ENCODE results near the gene DPM2.
A peak's percentile ranks its signal among the peaks of the same experiment; 100 is the strongest.

DPM2 gene

GRCh38 chr9:127937388-127938297, at the start of gene DPM2:
DPM2 (minus strand) TSS chr9:127937854; CDS start chr9:127937820, 34 bp downstream.
- peak within 1 kb of the TSS; percentile 86 to 93 for H3K4me3 ChIP-seq (ENCODE audit: low read length in 2 of 2)
- H3K27ac ChIP-seq (ENCODE audit: low read depth in 2 of 2, low read length in 2 of 2) = peak within 1 kb of the TSS in 1 of 2 donors; percentile 56
- no peaks in the 10 kb centered on the region for H3K9me3 ChIP-seq (ENCODE audit: control insufficient read depth in 2 of 2, low read length in 2 of 2)
- H3K4me1 ChIP-seq (ENCODE audit: control insufficient read depth in 2 of 2, insufficient read depth in 2 of 2, low read length in 2 of 2) = peaks cover 21 to 23% of the 10 kb centered on the region in 2 donors
- H3K9ac ChIP-seq (ENCODE audit: low read depth in 1 of 2, low read length in 2 of 2) = peak within 1 kb of the TSS; percentile 62 to 72
- no peaks in the 10 kb centered on the region for H3K27me3 ChIP-seq (ENCODE audit: control insufficient read depth in 2 of 2, insufficient read depth in 2 of 2, low read length in 2 of 2)
- H3K36me3 ChIP-seq (ENCODE audit: control insufficient read depth in 2 of 2, insufficient read depth in 2 of 2, low read length in 2 of 2) = peaks cover 7 to 14% of the 10 kb centered on the region in 2 donors

GRCh38 chr9:127987103-127987614, 49.5 kb upstream of the DPM2 start:
- Histone ChIP-seq H3K4me1 (ENCODE audit: control insufficient read depth in 2 of 2, insufficient read depth in 2 of 2, low read length in 2 of 2) (peaks cover 9 to 28% of the 10 kb centered on the region in 2 donors), H3K4me3 (ENCODE audit: low read length in 2 of 2) (no peak overlapping the region), H3K27me3 (ENCODE audit: control insufficient read depth in 2 of 2, insufficient read depth in 2 of 2, low read length in 2 of 2) (no peaks in the 10 kb centered on the region), H3K9me3 (ENCODE audit: control insufficient read depth in 2 of 2, low read length in 2 of 2) (no peaks in the 10 kb centered on the region), H3K36me3 (ENCODE audit: control insufficient read depth in 2 of 2, insufficient read depth in 2 of 2, low read length in 2 of 2) (no peaks in the 10 kb centered on the region), H3K27ac (ENCODE audit: low read depth in 2 of 2, low read length in 2 of 2) (no peak overlapping the region), H3K9ac (ENCODE audit: low read depth in 1 of 2, low read length in 2 of 2) (no peak overlapping the region)

GRCh38 chr9:127985011-127985410, 47.4 kb upstream of the DPM2 start:
- Histone ChIP-seq H3K36me3 (ENCODE audit: control insufficient read depth in 2 of 2, insufficient read depth in 2 of 2, low read length in 2 of 2) (no peaks in the 10 kb centered on the region), H3K27ac (ENCODE audit: low read depth in 2 of 2, low read length in 2 of 2) (no peak overlapping the region), H3K27me3 (ENCODE audit: control insufficient read depth in 2 of 2, insufficient read depth in 2 of 2, low read length in 2 of 2) (no peaks in the 10 kb centered on the region), H3K9ac (ENCODE audit: low read depth in 1 of 2, low read length in 2 of 2) (no peak overlapping the region), H3K9me3 (ENCODE audit: control insufficient read depth in 2 of 2, low read length in 2 of 2) (no peaks in the 10 kb centered on the region), H3K4me3 (ENCODE audit: low read length in 2 of 2) (no peak overlapping the region), H3K4me1 (ENCODE audit: control insufficient read depth in 2 of 2, insufficient read depth in 2 of 2, low read length in 2 of 2) (peaks cover 14 to 22% of the 10 kb centered on the region in 2 donors)

GRCh38 chr9:127983847-127984289, 46.2 kb upstream of the DPM2 start:
- Histone ChIP-seq H3K27me3 (ENCODE audit: control insufficient read depth in 2 of 2, insufficient read depth in 2 of 2, low read length in 2 of 2) (no peaks in the 10 kb centered on the region), H3K4me1 (ENCODE audit: control insufficient read depth in 2 of 2, insufficient read depth in 2 of 2, low read length in 2 of 2) (peaks cover 17 to 23% of the 10 kb centered on the region in 2 donors), H3K9ac (ENCODE audit: low read depth in 1 of 2, low read length in 2 of 2) (no peak overlapping the region)

GRCh38 chr9:127982912-127983311, 45.3 kb upstream of the DPM2 start:
- no peaks in the 10 kb centered on the region for H3K36me3 ChIP-seq (ENCODE audit: control insufficient read depth in 2 of 2, insufficient read depth in 2 of 2, low read length in 2 of 2)
- H3K4me1 ChIP-seq (ENCODE audit: control insufficient read depth in 2 of 2, insufficient read depth in 2 of 2, low read length in 2 of 2) = peaks cover 26% of the 10 kb centered on the region in 2 donors
- no peaks in the 10 kb centered on the region for H3K27me3 ChIP-seq (ENCODE audit: control insufficient read depth in 2 of 2, insufficient read depth in 2 of 2, low read length in 2 of 2)
- H3K27ac ChIP-seq (ENCODE audit: low read depth in 2 of 2, low read length in 2 of 2) = peak overlapping the region in 1 of 2 donors; percentile 53
- H3K9me3 ChIP-seq (ENCODE audit: control insufficient read depth in 2 of 2, low read length in 2 of 2) = no peaks in the 10 kb centered on the region
- H3K9ac ChIP-seq (ENCODE audit: low read depth in 1 of 2, low read length in 2 of 2) = peak overlapping the region in 1 of 2 donors; percentile 24
- H3K4me3 ChIP-seq (ENCODE audit: low read length in 2 of 2) = no peak overlapping the region

More at GRCh38 chr9:127983847-127984289, 46.2 kb upstream of the DPM2 start:
- H3K9me3 ChIP-seq (ENCODE audit: control insufficient read depth in 2 of 2, low read length in 2 of 2) = no peaks in the 10 kb centered on the region
- peak overlapping the region; percentile 13 to 53 for H3K27ac ChIP-seq (ENCODE audit: low read depth in 2 of 2, low read length in 2 of 2)
- H3K4me3 ChIP-seq (ENCODE audit: low read length in 2 of 2) = no peak overlapping the region
- no peaks in the 10 kb centered on the region for H3K36me3 ChIP-seq (ENCODE audit: control insufficient read depth in 2 of 2, insufficient read depth in 2 of 2, low read length in 2 of 2)

GRCh38 chr9:127981559-127982121, 44.0 kb upstream of the DPM2 start:
- peak overlapping the region; percentile 88 to 90 for H3K27ac ChIP-seq (ENCODE audit: low read depth in 2 of 2, low read length in 2 of 2)
- H3K36me3 ChIP-seq (ENCODE audit: control insufficient read depth in 2 of 2, insufficient read depth in 2 of 2, low read length in 2 of 2) = no peaks in the 10 kb centered on the region
- H3K4me1 ChIP-seq (ENCODE audit: control insufficient read depth in 2 of 2, insufficient read depth in 2 of 2, low read length in 2 of 2) = peaks cover 37 to 38% of the 10 kb centered on the region in 2 donors
- H3K27me3 ChIP-seq (ENCODE audit: control insufficient read depth in 2 of 2, insufficient read depth in 2 of 2, low read length in 2 of 2) = no peaks in the 10 kb centered on the region
- H3K9me3 ChIP-seq (ENCODE audit: control insufficient read depth in 2 of 2, low read length in 2 of 2) = no peaks in the 10 kb centered on the region
- H3K4me3 ChIP-seq (ENCODE audit: low read length in 2 of 2) = peak overlapping the region; percentile 80 to 87
- H3K9ac ChIP-seq (ENCODE audit: low read depth in 1 of 2, low read length in 2 of 2) = peak overlapping the region; percentile 92 to 95

- peaks cover 44 to 45% of the 10 kb centered on the region in 2 donors for H3K4me1 ChIP-seq (ENCODE audit: control insufficient read depth in 2 of 2, insufficient read depth in 2 of 2, low read length in 2 of 2)
Measured at GRCh38 chr9:127980706-127981558, 43.3 kb upstream of the DPM2 start, which contains the start of gene EEIG1. EEIG1 (minus strand) TSS chr9:127980989; CDS start chr9:127980137, 852 bp downstream.

GRCh38 chr9:127980060-127980705, 42.5 kb upstream of the DPM2 start:
- H3K9ac ChIP-seq (ENCODE audit: low read depth in 1 of 2, low read length in 2 of 2) = peak overlapping the region; percentile 74 to 93
- H3K9me3 ChIP-seq (ENCODE audit: control insufficient read depth in 2 of 2, low read length in 2 of 2) = no peaks in the 10 kb centered on the region
- H3K4me1 ChIP-seq (ENCODE audit: control insufficient read depth in 2 of 2, insufficient read depth in 2 of 2, low read length in 2 of 2) = peaks cover 51 to 53% of the 10 kb centered on the region in 2 donors
- peak overlapping the region; percentile 74 to 94 for H3K4me3 ChIP-seq (ENCODE audit: low read length in 2 of 2)
- H3K27ac ChIP-seq (ENCODE audit: low read depth in 2 of 2, low read length in 2 of 2) = peak overlapping the region; percentile 90 to 91
- H3K27me3 ChIP-seq (ENCODE audit: control insufficient read depth in 2 of 2, insufficient read depth in 2 of 2, low read length in 2 of 2) = no peaks in the 10 kb centered on the region
- H3K36me3 ChIP-seq (ENCODE audit: control insufficient read depth in 2 of 2, insufficient read depth in 2 of 2, low read length in 2 of 2) = peaks cover 0 to 6% of the 10 kb centered on the region in 2 donors

More at GRCh38 chr9:127980706-127981558, 43.3 kb upstream of the DPM2 start, which contains the start of gene EEIG1:
- peaks cover 0 to 5% of the 10 kb centered on the region in 2 donors for H3K36me3 ChIP-seq (ENCODE audit: control insufficient read depth in 2 of 2, insufficient read depth in 2 of 2, low read length in 2 of 2)
- H3K27me3 ChIP-seq (ENCODE audit: control insufficient read depth in 2 of 2, insufficient read depth in 2 of 2, low read length in 2 of 2) = no peaks in the 10 kb centered on the region
- peak within 1 kb of the TSS; percentile 90 to 91 for H3K27ac ChIP-seq (ENCODE audit: low read depth in 2 of 2, low read length in 2 of 2)
- H3K9me3 ChIP-seq (ENCODE audit: control insufficient read depth in 2 of 2, low read length in 2 of 2) = no peaks in the 10 kb centered on the region
- peak within 1 kb of the TSS; percentile 80 to 94 for H3K4me3 ChIP-seq (ENCODE audit: low read length in 2 of 2)
- H3K9ac ChIP-seq (ENCODE audit: low read depth in 1 of 2, low read length in 2 of 2) = peak within 1 kb of the TSS; percentile 93 to 95
